ENCODE results near the gene GLG1.
"Not testable (repeated sequence)": the region's sequence is repeated elsewhere in the genome, so short reads cannot be mapped to it uniquely, and the experiment has no call there.

The GLG1 gene

DNA sequence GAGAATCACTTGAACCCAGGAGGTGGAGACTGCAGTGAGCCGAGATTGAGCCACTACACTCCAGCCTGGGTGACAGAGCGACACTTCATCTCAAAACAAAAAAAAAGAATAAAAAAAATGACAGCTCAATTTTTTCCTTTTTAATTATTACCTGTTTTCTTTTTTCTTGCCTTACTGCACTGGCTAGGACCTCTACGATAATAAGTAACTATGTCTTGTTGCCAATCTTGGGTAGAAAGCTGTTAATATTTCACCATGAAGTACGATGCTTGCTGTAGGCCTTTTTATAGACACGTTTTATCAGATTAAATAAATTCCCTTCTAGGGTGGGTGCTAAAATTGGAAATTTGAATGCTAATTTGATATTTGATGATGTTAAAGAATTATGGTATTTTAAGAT is 82.8 kb downstream of the GLG1 start:
- no peak for DNase-seq

DNA sequence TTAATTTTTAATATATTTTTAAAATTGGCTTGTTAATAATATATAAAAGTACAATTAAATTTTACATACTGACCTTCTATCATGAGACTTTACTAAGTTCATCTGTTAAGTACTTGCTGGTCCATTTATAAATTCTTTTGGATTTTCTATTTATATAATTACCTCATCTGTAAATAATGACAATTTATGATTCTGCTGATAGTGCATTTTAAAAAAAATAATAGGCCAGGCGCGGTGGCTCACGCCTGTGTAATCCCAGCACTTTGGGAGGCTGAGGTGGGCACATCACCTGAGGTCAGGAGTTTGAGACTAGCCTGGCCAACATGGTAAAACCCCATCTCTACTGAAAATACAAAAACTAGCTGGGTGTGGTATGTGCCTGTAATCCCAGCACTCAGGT is 83.2 kb downstream of the GLG1 start:
- not testable (repeated sequence) for DNase-seq

DNA sequence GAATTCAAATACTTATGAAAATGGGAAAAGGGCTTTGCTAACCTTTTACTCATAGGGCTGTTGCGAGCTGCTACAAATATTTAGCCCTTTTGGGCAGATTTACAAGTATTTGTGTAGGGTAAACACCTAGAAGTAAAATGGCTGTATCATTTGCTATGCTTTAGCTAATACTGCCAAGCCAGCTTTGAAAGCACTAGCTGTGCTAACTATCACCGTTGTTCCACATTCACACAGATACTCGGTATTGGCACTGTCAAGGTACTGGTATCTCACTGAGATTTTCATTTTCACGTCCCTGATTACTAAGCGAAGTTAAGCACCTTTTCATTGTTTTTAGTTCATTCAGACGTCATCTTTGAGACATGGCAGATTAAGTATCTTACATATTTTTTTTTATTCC is 84.8 kb downstream of the GLG1 start:
- no peak for DNase-seq

DNA sequence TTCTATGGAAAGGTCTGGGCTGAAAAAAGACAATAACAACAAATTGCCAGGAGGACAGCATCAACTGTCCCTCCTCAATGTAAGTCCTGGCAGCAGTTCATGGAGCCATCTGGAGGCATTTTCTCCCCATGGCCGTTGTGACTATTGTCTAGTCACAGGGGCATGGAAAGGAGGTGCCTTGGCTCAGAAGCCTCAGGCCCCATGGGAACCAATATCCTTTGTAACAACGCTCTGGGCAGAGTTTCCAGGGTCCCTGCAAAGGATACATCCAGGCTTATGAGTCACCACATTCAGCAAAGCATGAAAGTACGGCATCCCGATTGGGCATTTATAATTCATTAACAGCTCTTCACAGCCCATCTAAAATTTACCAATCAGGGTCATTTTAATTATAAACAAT is 85.2 kb downstream of the GLG1 start:
- DNase-seq = no peak

DNA sequence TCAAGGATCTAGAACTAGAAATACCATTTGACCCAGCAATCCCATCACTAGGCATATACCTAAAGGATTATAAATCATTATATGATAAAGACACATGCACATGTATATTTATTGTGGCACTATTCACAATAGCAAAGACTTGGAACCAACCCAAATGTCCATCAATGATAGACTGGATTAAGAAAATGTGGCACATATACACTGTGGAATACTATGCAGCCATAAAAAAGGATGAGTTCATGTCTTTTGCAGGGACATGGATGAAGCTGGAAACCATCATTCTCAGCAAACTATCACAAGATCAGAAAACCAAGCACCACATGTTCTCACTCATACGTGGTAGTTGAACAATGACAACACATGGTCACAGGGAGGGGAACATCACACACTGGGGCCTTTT is 88.0 kb downstream of the GLG1 start:
- not testable (repeated sequence) for DNase-seq

DNA sequence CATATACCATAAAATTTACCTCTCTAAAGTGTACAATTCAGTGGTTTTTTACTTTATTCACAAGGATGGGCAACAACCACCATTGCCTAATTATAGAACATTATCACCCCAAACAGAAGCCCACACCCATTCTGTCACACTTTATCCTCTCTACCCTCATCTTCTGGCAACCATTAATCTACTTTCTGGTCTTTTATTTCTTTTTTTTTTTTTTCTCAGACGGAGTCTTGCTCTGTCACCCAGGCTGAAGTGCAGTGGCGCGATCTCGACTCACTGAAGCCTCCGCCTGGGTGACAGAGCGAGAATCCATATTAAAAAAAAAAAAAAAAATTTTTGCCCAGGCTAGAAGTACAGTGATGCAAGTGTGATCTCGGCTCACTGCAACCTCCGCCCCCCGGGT is 95.0 kb downstream of the GLG1 start:
- no peak for DNase-seq

DNA sequence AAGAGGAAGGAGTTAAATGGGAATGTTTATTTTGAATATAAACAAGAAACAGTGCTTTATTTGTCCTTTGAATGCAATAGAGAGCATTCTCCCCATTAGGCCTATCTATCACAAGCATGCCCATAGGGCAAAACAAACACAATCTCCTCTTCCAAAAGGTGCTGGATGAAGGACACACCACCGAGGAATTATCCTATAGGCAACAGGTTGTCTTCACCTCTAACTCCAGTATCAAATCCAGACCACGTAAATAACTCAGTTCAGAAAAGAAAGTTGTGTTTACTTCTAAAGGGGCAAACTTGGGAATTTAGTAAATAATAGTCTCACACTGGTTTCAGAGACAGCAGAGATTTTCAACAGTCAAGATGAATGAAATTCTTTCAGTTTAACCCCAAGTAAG is 101.9 kb downstream of the GLG1 start:
- no peak for DNase-seq

DNA sequence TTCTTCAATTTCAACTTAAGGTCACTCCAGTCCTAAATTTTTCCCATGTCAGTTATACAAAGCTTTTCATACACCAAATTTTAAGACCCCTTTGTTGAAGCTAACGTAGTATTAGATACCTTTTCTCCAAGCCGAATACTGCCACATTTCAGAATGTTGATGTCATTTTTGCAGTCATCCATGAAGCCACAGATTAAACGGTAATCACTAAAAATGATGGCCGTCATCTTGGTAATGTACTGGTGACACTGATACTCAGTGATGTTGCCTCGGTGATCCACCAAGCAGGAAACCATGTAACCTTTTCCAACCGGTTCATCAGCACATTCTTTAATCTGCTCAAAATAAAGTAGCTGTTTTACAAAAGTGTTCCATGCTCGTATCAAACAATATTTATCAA is 103.5 kb downstream of the GLG1 start:
- DNase-seq = no peak

DNA sequence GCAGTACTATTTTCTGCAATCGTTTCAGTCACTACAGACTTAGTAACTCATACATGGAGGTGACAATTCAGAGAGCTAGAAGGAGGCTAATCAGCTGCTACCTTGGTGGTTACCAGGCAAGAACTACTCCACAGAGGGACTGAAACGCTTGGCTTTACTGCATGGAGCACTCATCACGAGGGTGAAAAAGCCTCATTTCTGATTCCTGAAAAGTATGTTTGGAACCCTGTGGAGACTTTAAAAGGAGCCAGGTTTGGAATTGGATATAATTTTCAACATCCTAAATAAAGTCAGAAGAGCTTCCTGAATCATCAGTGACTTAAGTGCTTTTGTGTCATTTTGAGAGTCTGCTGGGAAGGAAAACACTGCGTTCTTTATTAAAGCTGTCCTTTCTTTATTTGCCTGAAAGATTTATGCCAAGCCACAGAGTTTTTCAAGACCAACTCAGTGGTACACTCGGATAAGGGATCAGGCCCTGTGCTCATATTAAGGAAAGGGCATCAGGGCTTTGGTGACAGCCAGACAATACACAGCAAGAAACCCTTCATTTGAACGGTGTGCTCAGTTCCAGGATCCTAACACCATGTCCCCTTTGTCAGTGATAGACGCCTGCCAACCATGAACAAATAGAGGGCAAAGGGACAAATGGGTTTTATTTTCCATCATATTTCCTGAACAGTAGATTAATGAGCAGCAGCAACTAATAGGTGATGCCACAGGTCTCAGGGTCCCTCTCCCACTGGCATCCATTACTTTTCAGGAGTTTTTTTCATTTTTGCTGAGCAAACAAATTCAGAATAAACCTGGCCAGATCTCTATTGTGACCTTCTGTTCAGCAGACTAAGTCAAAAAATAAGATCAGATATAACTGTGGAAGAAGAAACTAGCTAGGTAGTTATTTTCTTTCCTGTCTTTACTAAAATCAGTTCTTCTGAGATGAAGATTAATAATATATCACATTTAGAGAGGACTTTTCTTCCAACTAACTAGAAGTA is 105.1 kb downstream of the GLG1 start:
- no peak for DNase-seq

DNA sequence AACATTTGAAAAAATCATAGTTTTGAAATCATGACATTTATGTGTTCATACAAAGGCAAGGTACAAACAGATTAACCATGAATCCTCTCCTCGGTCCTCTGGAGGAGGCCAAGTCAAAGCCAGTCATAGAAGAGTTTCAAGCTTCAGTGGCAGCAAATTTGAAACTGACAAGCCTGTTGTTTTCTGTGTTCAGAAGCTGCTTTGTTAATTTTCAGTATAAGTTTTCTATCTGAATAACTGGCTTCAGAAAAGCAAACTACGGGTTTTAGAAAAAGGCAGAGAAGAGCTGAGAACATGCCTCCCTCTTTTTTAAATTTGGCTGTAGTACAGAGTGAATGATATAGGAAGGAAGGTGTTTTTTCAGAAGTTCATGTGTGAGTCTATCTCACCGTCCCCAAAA is 106.0 kb downstream of the GLG1 start:
- no peak for DNase-seq

DNA sequence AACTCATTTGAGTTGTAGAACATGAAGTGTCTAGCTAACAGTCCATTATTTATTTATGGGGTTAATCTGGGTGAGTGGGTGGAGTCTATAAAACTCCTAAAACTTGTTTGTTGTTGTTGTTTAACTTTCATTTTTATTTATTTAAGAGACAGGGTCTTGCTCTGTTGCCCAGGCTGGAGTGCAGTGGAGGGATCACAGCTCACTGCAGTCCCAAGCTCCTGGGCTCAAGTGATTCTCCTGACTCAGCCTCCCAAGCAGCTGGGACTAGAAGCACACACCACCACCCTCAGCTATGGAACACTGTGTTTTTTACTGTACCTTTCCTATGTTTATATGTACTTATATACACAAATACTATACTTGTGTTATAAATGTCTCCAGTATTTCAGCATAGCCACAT is 107.8 kb downstream of the GLG1 start:
- DNase-seq = no peak

DNA sequence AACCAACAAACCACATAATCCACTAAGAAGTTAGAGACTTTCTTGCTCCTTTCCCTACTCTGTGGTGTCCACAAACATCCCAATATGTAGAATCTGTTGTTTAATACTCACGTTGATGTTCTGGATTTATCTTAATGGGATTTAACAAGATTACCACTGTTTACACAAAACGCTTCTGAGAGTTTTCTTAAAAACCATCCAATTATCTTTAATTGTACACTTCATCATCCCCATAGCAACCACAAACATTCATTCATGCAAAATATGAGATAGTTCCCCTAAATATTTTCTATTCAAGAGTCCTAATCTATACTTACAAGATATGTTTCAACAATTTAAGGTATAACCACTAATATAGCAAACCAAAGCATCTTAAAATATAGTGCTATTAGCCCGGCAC is 109.2 kb downstream of the GLG1 start:
- DNase-seq = no peak

DNA sequence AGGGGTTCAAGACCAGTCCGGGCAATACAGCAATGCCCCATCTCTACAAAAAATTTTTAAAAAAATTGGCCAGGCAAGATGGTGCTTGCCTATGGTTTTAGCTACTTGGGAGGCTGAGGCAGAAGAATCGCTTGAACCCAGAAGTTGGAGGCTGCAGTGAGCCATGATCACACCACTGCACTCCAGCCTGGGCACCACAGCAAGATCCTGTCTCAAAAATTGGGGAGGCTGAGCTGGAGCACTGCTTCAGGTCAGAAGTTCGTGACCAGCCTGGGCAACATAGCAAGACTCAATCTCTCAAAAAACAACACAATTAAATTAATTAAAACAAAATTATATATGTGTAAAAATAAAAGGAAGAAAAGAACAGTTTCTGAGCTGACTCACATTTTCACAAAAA is 110.9 kb downstream of the GLG1 start:
- DNase-seq = no peak

DNA sequence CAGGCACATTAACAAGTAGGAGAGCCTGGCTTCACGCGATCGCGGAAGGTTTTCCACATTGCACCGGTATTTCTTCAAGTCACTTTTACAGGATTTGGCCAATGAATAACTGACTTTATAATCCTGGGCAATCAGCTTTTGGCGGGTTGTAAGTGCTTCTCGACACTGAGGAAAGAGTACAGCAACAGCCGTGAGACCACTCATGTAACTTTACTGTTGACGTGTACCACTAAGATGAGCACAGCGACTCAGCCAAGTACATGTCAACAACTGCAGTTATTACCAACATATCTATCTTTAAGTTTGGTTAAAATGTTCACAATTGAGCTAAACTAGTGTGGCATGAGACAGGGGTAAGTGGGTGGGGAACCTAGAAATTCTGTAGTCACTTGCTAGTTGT is 113.9 kb downstream of the GLG1 start:
- no peak for DNase-seq

DNA sequence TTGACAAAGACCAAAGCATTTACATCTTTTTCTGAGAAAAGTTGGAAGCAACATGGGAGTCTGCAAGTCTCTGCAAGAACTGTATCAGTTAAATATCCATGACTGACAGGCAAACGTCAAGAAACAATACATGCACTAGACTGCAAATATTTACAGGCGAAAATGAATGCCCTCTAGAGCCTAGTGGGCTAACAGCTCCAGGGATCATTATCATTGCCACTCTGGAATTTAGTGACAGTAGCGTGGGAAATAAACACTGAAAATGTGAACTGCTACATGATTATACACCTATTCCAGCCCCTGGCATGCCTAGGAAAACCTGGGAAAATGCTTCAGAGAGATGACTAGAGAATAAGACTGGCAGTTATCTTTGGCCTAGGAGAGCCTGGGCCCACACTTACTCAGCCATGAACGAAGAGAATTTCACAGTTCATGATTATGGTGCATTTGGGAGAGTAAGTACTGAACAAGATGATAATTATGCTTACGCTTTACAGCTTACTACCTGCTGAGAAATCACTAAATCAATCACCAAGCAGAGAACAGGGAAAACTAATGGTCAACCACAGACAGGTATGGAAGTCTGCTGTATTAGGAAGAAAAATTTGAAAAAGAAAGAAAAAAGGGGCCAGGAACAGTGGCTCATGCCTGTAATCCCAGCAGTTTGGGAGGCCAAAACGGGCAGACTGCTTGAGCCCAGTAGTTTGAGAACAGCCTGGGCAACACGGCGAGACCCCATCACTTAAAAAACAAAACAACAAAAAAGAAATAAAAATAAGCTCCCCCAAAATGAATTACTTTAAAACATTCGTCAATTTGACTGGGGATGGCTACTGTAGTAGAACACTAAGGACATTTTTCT is 119.0 kb downstream of the GLG1 start:
- no peak for DNase-seq

DNA sequence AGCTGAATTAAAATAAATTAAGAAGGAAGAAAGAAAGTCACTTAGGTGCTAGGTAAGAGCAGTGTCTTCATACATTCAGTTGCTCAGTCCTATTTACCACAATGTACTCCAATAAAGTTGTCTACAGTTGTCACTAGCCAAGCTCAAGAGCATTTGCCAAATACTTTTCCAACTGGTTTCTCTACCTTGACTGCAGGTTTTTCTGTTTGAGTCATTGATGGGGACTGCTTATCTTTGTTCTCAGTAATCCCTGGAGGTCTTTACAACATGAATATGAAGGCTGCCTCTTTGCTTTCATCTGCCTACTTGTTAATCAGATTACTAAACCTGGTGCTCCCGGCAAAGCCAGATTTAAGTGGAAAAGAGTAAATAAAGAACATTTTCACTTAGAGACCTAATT is 121.0 kb downstream of the GLG1 start:
- no peak for DNase-seq

DNA sequence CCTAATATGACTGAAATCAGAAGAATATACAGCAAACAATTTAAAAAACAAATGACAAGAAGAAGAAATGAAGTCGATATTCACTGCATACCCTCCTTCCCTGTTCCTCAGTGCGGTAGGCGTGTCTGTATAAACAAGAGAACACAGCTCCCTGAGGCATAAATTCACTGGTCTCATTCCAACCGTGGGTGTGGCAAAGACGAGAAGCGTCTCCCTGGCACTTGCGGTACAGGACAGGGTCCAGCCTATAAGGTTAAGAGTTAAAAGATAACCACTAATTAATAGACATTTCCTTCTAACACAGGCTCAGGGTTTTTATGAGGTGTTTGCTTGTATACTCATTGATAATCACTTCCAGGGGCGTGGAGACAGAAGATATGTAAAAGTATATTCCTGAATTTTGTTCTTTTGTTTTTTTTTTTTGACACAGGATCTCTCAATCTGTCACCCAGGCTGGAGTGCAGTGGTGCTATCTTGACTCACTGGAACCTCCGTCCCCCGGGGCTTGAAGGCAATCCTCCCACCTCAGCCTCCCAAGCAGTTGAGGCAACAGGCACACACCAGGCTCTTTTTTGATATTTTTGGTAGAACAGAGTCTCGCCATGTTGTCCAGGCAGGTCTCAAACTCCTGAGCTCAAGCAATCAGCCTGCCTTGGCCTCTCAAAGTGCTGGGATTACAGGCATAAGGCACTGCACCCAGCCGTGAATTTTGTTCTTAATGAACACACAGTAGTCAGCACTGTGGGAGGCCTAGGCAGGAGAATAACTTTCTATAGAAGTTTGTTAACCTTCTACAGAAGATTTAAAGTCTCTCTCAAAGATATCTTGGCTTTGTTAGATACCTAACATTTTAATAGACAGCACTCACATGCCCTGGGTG is 126.5 kb downstream of the GLG1 start:
- no peak for DNase-seq

DNA sequence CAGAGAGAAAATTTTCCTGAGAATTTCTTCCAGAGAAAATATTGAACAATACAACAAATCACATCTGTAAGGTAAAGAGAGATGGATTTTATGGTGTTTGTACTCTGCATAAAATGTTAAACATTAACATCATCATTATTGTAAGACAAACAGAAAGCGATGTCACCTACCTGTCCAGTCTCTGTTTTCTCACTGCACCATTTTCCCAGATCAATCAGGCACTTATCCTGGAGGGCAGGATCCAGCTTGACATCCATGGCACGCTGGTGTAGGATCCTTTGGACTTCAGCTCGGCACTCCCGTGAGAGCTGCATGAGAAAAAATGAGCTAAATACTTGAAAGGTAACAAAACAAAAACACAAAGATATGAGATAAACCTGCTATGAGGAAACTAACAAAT is 129.7 kb downstream of the GLG1 start:
- DNase-seq = no peak

DNA sequence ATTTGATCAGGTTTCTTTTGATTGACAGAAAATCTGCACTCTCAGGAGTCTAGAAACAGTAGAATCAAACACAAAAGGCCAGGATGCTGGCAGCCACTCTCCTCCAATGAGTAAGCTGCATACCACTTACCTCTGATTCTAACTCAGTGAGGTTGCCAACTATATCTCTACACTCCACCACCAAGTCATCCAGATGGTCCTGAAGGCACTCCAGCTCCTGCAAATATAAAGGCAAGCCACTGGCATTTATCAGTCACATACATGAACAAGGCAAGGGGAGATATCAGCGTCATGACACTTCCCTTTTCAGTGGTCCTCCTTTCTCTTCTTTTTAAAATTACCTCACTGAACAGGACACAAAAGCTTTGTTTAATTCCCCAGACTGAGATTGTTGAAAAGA is 132.5 kb downstream of the GLG1 start:
- no peak for DNase-seq

DNA sequence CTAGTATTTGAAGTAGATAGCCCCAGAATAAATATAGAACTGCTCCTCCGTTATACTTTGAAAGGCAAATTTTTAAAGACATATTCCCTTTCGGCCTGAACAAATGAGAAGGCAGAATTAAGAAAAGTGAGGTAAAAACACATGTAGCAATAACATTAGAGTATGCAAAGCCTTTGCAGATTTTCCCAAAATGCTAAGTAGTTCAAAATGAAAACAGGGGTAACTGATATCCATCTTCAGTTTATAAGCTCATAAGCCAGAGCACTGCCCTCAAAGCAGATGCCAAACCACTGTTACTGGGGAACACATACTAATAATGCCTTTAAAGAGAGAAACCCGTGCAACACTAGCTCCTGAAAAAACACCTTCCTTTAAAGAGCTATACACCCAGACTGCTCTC is 134.4 kb downstream of the GLG1 start:
- DNase-seq = no peak

DNA sequence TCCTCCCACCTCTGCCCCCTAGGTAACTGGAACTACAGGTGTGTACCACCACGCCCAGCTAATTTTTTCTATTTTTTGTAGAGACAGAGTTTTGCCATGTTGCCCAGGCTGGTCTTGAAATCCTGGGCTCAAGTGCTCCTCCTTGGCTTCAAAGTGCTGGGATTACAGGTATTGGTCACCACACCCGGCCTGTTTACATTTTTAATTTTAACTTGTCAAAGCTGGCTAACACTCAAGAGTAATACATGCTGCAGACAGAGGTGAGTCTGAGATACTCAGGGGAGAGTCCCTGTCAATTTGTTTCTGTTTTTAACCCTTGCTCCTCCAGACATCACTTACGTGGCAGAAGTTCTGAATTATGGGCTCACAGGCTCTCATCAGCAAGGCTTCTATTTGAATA is 134.9 kb downstream of the GLG1 start:
- no peak for DNase-seq

DNA sequence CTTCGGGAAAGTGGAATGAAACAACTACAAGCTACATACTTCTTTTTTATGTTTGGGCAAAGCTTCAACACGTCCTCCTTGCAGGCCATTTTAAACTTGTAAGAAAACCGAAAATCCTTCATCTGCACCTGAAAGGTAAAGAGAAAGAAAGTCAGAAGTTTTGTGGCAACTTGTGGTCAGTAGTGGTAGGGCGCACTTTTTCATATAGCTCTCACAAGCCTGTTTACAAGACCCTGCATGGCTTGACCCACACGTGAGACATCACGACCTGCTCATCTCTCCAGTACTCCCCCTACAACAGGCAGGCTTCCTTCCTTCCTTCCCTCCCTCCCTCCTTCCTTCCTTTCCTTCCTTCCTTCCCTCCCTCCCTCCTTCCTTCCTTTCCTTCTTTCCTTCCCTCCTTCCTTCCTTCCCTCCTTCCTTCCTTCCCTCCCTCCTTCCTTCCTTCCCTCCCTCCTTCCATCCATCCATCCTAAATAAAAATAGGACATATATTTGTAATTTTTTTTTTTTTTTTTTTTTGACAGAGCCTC is 136.9 kb downstream of the GLG1 start:
- no peak for DNase-seq
